Keratinocyte (primary cell): ENCODE data around the gene ISM1. TPM values are rescaled to one million over a fixed set of nuclear protein-coding genes. Genes with fewer than 3 reads are reported as not detected.

Source experiments
- DNase-seq: peaks from one replicate; pipeline ENCODE4 v3.0.0-alpha.2; 2011; ENCODE audit warnings: low read depth, missing footprints, low spot score
- FAIRE-seq: peaks from 2 replicates; lab custom pipeline; 2011; peaks lifted over from hg19 to GRCh38; lab: Jason Lieb, UNC
- H2AFZ ChIP-seq: 2 replicates; pipeline ENCODE4 v1.6.0; 2012; ENCODE audit warnings: low read length, control low read depth, inconsistent platforms; ENCODE audit not compliant: control insufficient read depth
- H3K27ac ChIP-seq: 2 replicates; pipeline ENCODE4 v1.5.1; 2011; ENCODE audit warnings: low read length; ENCODE audit not compliant: control insufficient read depth, insufficient read depth
- H3K27me3 ChIP-seq: 3 replicates; pipeline ENCODE4 v1.6.0; 2011; ENCODE audit warnings: low read length; ENCODE audit not compliant: control insufficient read depth, insufficient read depth; ENCODE audit errors: extremely low read depth
- H3K36me3 ChIP-seq, 2 experiments: 2 replicates in 1 of 2; 3 replicates in 1 of 2; pipeline ENCODE4 v1.5.1; 2011; ENCODE audit warnings: low read length in 2 of 2, mild to moderate bottlenecking in 1 of 2; ENCODE audit not compliant: control insufficient read depth in 2 of 2, insufficient read depth in 2 of 2; ENCODE audit errors: extremely low read depth in 1 of 2
- H3K4me1 ChIP-seq: 3 replicates; pipeline ENCODE4 v1.5.1; 2011; ENCODE audit warnings: low read length; ENCODE audit not compliant: control insufficient read depth, insufficient read depth; ENCODE audit errors: extremely low read depth
- H3K4me2 ChIP-seq: 3 replicates; pipeline ENCODE4 v1.6.0; 2011; ENCODE audit warnings: low read depth, low read length; ENCODE audit not compliant: control insufficient read depth, insufficient read depth; ENCODE audit errors: extremely low read depth
- H3K4me3 ChIP-seq, 3 experiments: fragments of 200-600 bp in 1 of 3; sonication (generic) in 1 of 3; 2 replicates in 2 of 3; 3 replicates in 1 of 3; pipeline ENCODE4 v1.5.1; 2011 to 2016; ENCODE audit warnings: low read length in 3 of 3, mild to moderate bottlenecking in 3 of 3, control low read depth in 2 of 3, inconsistent platforms in 1 of 3, low read depth in 1 of 3, mixed read lengths in 1 of 3, mixed run types in 1 of 3, moderate library complexity in 1 of 3; ENCODE audit not compliant: control insufficient read depth in 2 of 3, insufficient read depth in 2 of 3; ENCODE audit errors: extremely low read depth in 1 of 3
- H3K79me2 ChIP-seq: 2 replicates; pipeline ENCODE4 v1.6.0; 2012; ENCODE audit warnings: low read length; ENCODE audit not compliant: control insufficient read depth, insufficient read depth
- H3K9ac ChIP-seq: 3 replicates; pipeline ENCODE4 v1.6.0; 2011; ENCODE audit warnings: low read length; ENCODE audit not compliant: control insufficient read depth, insufficient read depth; ENCODE audit errors: extremely low read depth
- H3K9me1 ChIP-seq: 3 replicates; pipeline ENCODE4 v1.6.0; 2011; ENCODE audit warnings: low read length; ENCODE audit not compliant: control insufficient read depth, insufficient read depth; ENCODE audit errors: extremely low read depth
- H3K9me3 ChIP-seq: 2 replicates; pipeline ENCODE4 v1.5.1; 2012; ENCODE audit warnings: low read depth, low read length; ENCODE audit not compliant: control insufficient read depth
- H4K20me1 ChIP-seq: 3 replicates; pipeline ENCODE4 v1.6.0; 2011; ENCODE audit warnings: low read length; ENCODE audit not compliant: control insufficient read depth, insufficient read depth; ENCODE audit errors: extremely low read depth
- EZH2 ChIP-seq: IDR thresholded peaks from one replicate; pipeline ENCODE4 v1.6.1; 2012; ENCODE audit warnings: inconsistent platforms, mild to moderate bottlenecking, low read length, moderate library complexity
- dilution Hi-C: fragments of 300-500 bp; cut with MboI; formaldehyde crosslinking; loops from one replicate; pipeline ENCODE4 v1.7.0; 2020; ENCODE audit warnings: low sequenced_read_pairs; ENCODE audit not compliant: extremely low pct_ligation_motif_present
- polyA plus RNA-seq, 5 experiments: library from polyadenylated mRNA; depleted of rRNA in 3 of 5; stranded (reverse) in 3 of 5; stranded (forward) in 1 of 5; unstranded in 1 of 5; fragments of >200 nt; gene quantifications; 1 replicate in 1 of 5; 2 replicates in 3 of 5; 3 replicates in 1 of 5; pipeline versions ENCODE4 v1.2.1 to v1.2.3, GENCODE V29; 2011 to 2012; ENCODE audit warnings: missing spikeins in 2 of 5, low read depth in 1 of 5, low replicate concordance in 1 of 5
- TF ChIP-seq, protein P1 (sequence below), 3 experiments: IDR thresholded peaks in 1 of 3; conservative IDR thresholded peaks in 1 of 3; optimal IDR thresholded peaks in 1 of 3; 2 replicates in 2 of 3; 3 replicates in 1 of 3; pipeline versions ENCODE3 to v1.5.1; 2011; ENCODE audit warnings: low read length in 3 of 3, mild to moderate bottlenecking in 3 of 3, moderate library complexity in 2 of 3, control low read depth in 1 of 3, inconsistent platforms in 1 of 3; ENCODE audit not compliant: insufficient read depth in 2 of 3; ENCODE audit errors: extremely low read depth in 1 of 3

Gene ISM1
- polyA plus RNA-seq, 1 donor (not counting 4 experiments of a cell fraction or from before 2014, with no cell fraction given): 3.3 TPM

DNA sequence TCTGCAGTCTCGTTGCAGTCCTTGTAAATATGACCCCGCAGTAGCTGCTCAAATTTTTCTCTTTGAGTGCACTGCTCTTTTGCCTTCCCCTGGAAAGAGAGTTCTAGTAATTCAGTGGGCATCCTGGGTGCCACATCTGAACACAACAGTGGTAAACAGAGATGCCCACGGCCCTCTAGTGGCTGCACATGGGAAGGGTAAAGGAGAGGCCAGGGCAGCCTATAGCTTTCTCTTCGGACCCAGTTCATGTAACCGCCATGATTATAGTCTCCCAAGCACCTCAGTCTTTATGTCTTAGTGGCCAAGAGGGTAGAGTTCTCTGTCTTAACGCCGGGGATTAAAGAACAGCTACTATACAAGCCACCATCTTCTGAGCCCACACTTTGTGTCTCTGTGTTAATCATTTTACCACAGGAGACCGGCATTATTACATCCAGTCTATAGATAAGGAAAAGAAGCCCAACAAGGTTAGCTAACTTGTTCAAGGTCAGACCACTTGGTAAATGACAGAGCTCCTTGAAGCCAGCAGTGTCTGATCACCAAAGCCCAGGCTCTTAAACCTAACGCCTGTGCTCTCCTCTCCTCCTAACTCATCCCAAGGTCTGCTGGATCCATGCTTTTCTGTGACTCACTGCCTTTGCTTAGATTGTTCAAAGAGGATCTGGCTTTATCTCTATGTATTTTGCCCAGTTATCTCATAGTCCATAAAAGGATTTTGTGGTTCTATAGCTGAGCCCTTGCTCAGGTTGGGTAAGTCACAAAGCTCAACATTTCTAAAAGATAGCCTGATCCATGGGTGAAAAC, 81.8 kb downstream of the ISM1 start:
- no peaks in the 10 kb centered on the region for H3K9me3 ChIP-seq
- no peak overlapping the region for H2AFZ ChIP-seq
- no peak overlapping the region for H3K4me2 ChIP-seq
- no peaks in the 10 kb centered on the region for H3K79me2 ChIP-seq
- H3K9me1 ChIP-seq: no peaks in the 10 kb centered on the region
- H3K27me3 ChIP-seq: no peaks in the 10 kb centered on the region
- no peaks in the 10 kb centered on the region for H4K20me1 ChIP-seq
- DNase-seq (no peak), FAIRE-seq (peak; percentile 43)
- no peak overlapping the region for H3K27ac ChIP-seq
- H3K4me3 ChIP-seq: no peak overlapping the region
- TF ChIP-seq EZH2: no peak
- TF ChIP-seq, protein P1, sequence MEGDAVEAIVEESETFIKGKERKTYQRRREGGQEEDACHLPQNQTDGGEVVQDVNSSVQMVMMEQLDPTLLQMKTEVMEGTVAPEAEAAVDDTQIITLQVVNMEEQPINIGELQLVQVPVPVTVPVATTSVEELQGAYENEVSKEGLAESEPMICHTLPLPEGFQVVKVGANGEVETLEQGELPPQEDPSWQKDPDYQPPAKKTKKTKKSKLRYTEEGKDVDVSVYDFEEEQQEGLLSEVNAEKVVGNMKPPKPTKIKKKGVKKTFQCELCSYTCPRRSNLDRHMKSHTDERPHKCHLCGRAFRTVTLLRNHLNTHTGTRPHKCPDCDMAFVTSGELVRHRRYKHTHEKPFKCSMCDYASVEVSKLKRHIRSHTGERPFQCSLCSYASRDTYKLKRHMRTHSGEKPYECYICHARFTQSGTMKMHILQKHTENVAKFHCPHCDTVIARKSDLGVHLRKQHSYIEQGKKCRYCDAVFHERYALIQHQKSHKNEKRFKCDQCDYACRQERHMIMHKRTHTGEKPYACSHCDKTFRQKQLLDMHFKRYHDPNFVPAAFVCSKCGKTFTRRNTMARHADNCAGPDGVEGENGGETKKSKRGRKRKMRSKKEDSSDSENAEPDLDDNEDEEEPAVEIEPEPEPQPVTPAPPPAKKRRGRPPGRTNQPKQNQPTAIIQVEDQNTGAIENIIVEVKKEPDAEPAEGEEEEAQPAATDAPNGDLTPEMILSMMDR (optimal IDR thresholded peaks at IDR 0.05 in 1 of 3, IDR thresholded peaks at IDR 0.05 in 1 of 3, conservative IDR thresholded peaks at IDR 0.05 in 1 of 3; ENCODE audit: extremely low read depth in 1 of 3, insufficient read depth in 2 of 3, low read length in 3 of 3): peak; percentile 77 to 80 (median 77)
- H3K36me3 ChIP-seq: no peaks in the 10 kb centered on the region
- dilution Hi-C loops: no loop called here
- H3K9ac ChIP-seq: no peak overlapping the region
- peaks cover 19% of the 10 kb centered on the region for H3K4me1 ChIP-seq

DNA sequence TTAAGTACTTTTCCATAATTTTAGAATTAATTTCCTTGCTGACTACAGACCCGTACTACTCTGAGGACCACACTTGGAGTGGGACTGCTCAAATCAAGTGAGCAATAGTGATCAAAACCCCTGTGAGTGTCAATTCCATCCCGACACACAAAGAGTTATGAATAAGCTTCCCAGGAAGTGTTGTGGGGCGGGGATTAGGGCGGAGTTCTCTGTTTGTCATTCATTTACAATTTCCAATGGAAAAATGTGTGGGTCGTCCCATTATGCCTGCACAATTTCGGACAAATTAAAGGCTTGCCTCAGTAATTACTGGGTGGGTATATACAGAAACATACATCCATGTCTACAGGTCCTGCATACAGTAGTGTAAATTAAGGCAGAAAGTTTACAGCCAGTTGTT, 84.2 kb downstream of the ISM1 start:
- Histone ChIP-seq H3K4me3 (no peak overlapping the region), H3K4me1 (peaks cover 17% of the 10 kb centered on the region), H3K9me1 (no peaks in the 10 kb centered on the region), H3K4me2 (no peak overlapping the region), H3K36me3 (no peaks in the 10 kb centered on the region), H3K79me2 (no peaks in the 10 kb centered on the region), H3K27ac (no peak overlapping the region), H4K20me1 (no peaks in the 10 kb centered on the region), H3K9ac (no peak overlapping the region), H2AFZ (no peak overlapping the region), H3K9me3 (no peaks in the 10 kb centered on the region), H3K27me3 (no peaks in the 10 kb centered on the region)
- FAIRE-seq: no peak
- DNase-seq: no peak
- no peak for TF ChIP-seq EZH2
- TF ChIP-seq, protein P1 (optimal IDR thresholded peaks at IDR 0.05 in 1 of 3, IDR thresholded peaks at IDR 0.05 in 1 of 3, conservative IDR thresholded peaks at IDR 0.05 in 1 of 3; ENCODE audit: extremely low read depth in 1 of 3, insufficient read depth in 2 of 3, low read length in 3 of 3): no peak
- dilution Hi-C loops: no loop called here
